HepG2 (cell line): ENCODE measurements around the gene TNFRSF11A. TPM values are rescaled to one million over a fixed set of nuclear protein-coding genes. Genes with fewer than 3 reads are reported as not detected.

Experiments
- AHR ChIP-seq: IDR thresholded peaks from 2 replicates; pipeline ENCODE4 v1.6.1; 2018; ENCODE audit warnings: missing genetic modification reagents, missing compliant biosample characterization
- ARID2 ChIP-seq: sonication (generic); formaldehyde crosslinking; IDR thresholded peaks from 2 replicates; pipeline ENCODE4 v1.8.1; 2022; ENCODE audit warnings: mild to moderate bottlenecking, missing genetic modification reagents, borderline replicate concordance
- CBX1 ChIP-seq: IDR thresholded peaks from one replicate; pipeline ENCODE4 v1.6.1; 2016; ENCODE audit warnings: antibody characterized with exemption, low read depth
- DNMT3B ChIP-seq: conservative IDR thresholded peaks from 2 replicates; pipeline ENCODE4 v1.6.1; 2016; ENCODE audit warnings: missing biosample characterization, control low read depth
- EP300 ChIP-seq, 3 experiments: sonication (generic) in 1 of 3; formaldehyde crosslinking in 1 of 3; IDR thresholded peaks; 2 replicates each; pipeline versions ENCODE4 v1.5.1 to v1.6.1; 2011 to 2020; ENCODE audit warnings: low read depth in 2 of 3, low read length in 2 of 3, borderline replicate concordance in 1 of 3, improper control_type of control experiment in 1 of 3, mild to moderate bottlenecking in 1 of 3, missing genetic modification reagents in 1 of 3, moderate library complexity in 1 of 3
- FOXJ3 ChIP-seq: sonication (generic); formaldehyde crosslinking; IDR thresholded peaks from 2 replicates; pipeline ENCODE4 v1.4.0; 2020; ENCODE audit warnings: missing genetic modification reagents, mild to moderate bottlenecking, borderline replicate concordance
- GABPA ChIP-seq, 2 experiments: IDR thresholded peaks; 2 replicates each; pipeline ENCODE4 v1.6.1; 2011 to 2016; ENCODE audit warnings: low read depth in 2 of 2, low read length in 1 of 2, missing biosample characterization in 1 of 2, missing genetic modification characterization in 1 of 2
- HOMEZ ChIP-seq: IDR thresholded peaks from 2 replicates; pipeline ENCODE4 v1.6.1; 2016; ENCODE audit warnings: low read depth
- KMT2B ChIP-seq: IDR thresholded peaks from 2 replicates; pipeline ENCODE4 v1.6.1; 2016; ENCODE audit warnings: missing genetic modification reagents, missing compliant biosample characterization
- MAFK ChIP-seq, 2 experiments: IDR thresholded peaks in 1 of 2; conservative IDR thresholded peaks in 1 of 2; 2 replicates each; pipeline ENCODE4 v1.6.1; 2011; ENCODE audit warnings: improper control_type of control experiment in 2 of 2, low read length in 2 of 2
- NONO ChIP-seq, 2 experiments: fragments of 450-650 bp in 1 of 2; sonication (generic) in 1 of 2; formaldehyde crosslinking in 1 of 2; IDR thresholded peaks in 1 of 2; conservative IDR thresholded peaks in 1 of 2; 2 replicates each; pipeline versions ENCODE4 v1.6.1 to v1.8.0; 2017 to 2022; ENCODE audit warnings: mild to moderate bottlenecking in 1 of 2, missing genetic modification reagents in 1 of 2, moderate library complexity in 1 of 2
- PHF20 ChIP-seq: sonication (generic); formaldehyde crosslinking; IDR thresholded peaks from 2 replicates; pipeline ENCODE4 v1.5.0; 2020; ENCODE audit warnings: mild to moderate bottlenecking, missing genetic modification reagents
- SIN3A ChIP-seq: IDR thresholded peaks from 2 replicates; pipeline ENCODE4 v1.6.1; 2011; ENCODE audit warnings: low read depth, mild to moderate bottlenecking, control low read depth, low read length, borderline replicate concordance
- SMC3 ChIP-seq: IDR thresholded peaks from 2 replicates; pipeline ENCODE4 v1.6.1; 2011; ENCODE audit warnings: low read length, improper control_type of control experiment
- SOX5 ChIP-seq: IDR thresholded peaks from 2 replicates; pipeline ENCODE4 v1.6.1; 2016; ENCODE audit warnings: borderline replicate concordance
- SRF ChIP-seq: IDR thresholded peaks from 2 replicates; pipeline ENCODE4 v1.6.1; 2011; ENCODE audit warnings: mild to moderate bottlenecking, low read depth, low read length, moderate library complexity
- TFE3 ChIP-seq: IDR thresholded peaks from 2 replicates; pipeline ENCODE4 v1.6.1; 2016
- ZFP91 ChIP-seq: sonication (generic); formaldehyde crosslinking; IDR thresholded peaks from 2 replicates; pipeline ENCODE4 v1.9.0; 2022; ENCODE audit warnings: missing genetic modification reagents, mild to moderate bottlenecking, borderline replicate concordance
- ZMYM2 ChIP-seq: sonication (generic); formaldehyde crosslinking; IDR thresholded peaks from 2 replicates; pipeline ENCODE4 v1.8.0; 2022; ENCODE audit warnings: mild to moderate bottlenecking, missing genetic modification reagents
- ZMYM4 ChIP-seq: sonication (generic); formaldehyde crosslinking; IDR thresholded peaks from 2 replicates; pipeline ENCODE4 v1.8.1; 2023; ENCODE audit warnings: mild to moderate bottlenecking, missing genetic modification reagents
- ZNF607 ChIP-seq: sonication (generic); formaldehyde crosslinking; IDR thresholded peaks from 2 replicates; pipeline ENCODE4 v1.5.1; 2020; ENCODE audit warnings: missing genetic modification reagents, mild to moderate bottlenecking, borderline replicate concordance
- polyA plus RNA-seq, 8 experiments: library from polyadenylated mRNA; depleted of rRNA in 3 of 8; stranded (reverse) in 7 of 8; unstranded in 1 of 8; fragments of >200 nt; fragmentation: Illumina TruSeq in 4 of 8; extraction: Trizol in 4 of 8; gene quantifications; 2 replicates each; pipeline versions ENCODE4 v1.2.1 to v1.2.3, GENCODE V29; 2011 to 2016; ENCODE audit warnings: low read depth in 4 of 8, missing spikeins in 1 of 8, mixed read lengths in 1 of 8; ENCODE audit not compliant: insufficient read depth in 1 of 8
- total RNA-seq, 5 experiments: library from RNA; depleted of rRNA; stranded (reverse); fragments of >200 nt; fragmentation: Illumina TruSeq; extraction: Trizol; gene quantifications; 2 replicates each; pipeline ENCODE4 v1.2.3, GENCODE V29; 2016; ENCODE audit warnings: low read depth in 1 of 5

The TNFRSF11A gene
- total and polyA plus RNA-seq, 2 of the 13 experiments (the other 11 are each of a cell fraction or from before 2014, with no cell fraction given), result 4.6 to 6.4 TPM

GRCh38 chr18:62399781-62400308, 74.7 kb downstream of the TNFRSF11A start (continued):
- 0 out of 2 replicates have a peak, but pooled peaks have one; percentile 11 for TF ChIP-seq FOXJ3 (CRISPR knock-in tag)
- TF ChIP-seq GABPA (IDR thresholded peaks at IDR 0.05; ENCODE audit: low read depth, low read length), result no peak
- TF ChIP-seq GABPA (CRISPR knock-in tag; IDR thresholded peaks at IDR 0.05; ENCODE audit: low read depth), result peak; percentile 56
- no peak for TF ChIP-seq PHF20 (CRISPR knock-in tag)
- TF ChIP-seq ARID2 (CRISPR knock-in tag), result no peak
- peak; percentile 74 for TF ChIP-seq SMC3
- no peak for TF ChIP-seq ZNF607
- TF ChIP-seq ZMYM2 (CRISPR knock-in tag), result no peak
- peak; percentile 56; the same call in 1 of the 2 replicates for TF ChIP-seq SOX5 (CRISPR knock-in tag)
- peak in 1 of 2 experiments; percentile 52; a peak in 1 of 4 replicates for TF ChIP-seq EP300 (IDR thresholded peaks at IDR 0.05; ENCODE audit: low read depth in 2 of 2, low read length in 2 of 2)
- no peak for TF ChIP-seq EP300 (CRISPR knock-in tag; IDR thresholded peaks at IDR 0.05; ENCODE audit: borderline replicate concordance)
- TF ChIP-seq ZFP91, result no peak
- no peak for TF ChIP-seq KMT2B
- TF ChIP-seq NONO (IDR thresholded peaks at IDR 0.05), result no peak
- no peak for TF ChIP-seq NONO (CRISPR knock-in tag; conservative IDR thresholded peaks at IDR 0.05)
- no peak for TF ChIP-seq SRF
- no peak for TF ChIP-seq AHR (CRISPR knock-in tag)
- TF ChIP-seq MAFK (conservative IDR thresholded peaks at IDR 0.05 in 1 of 2, IDR thresholded peaks at IDR 0.05 in 1 of 2; ENCODE audit: low read length in 2 of 2), result peak; percentile 14 to 36; a peak in 1 of 4 replicates
- peak; percentile 23; the same call in 1 of the 2 replicates for TF ChIP-seq ZMYM4 (CRISPR knock-in tag)
- peak; percentile 25; the same call in 1 of the 2 replicates for TF ChIP-seq HOMEZ (CRISPR knock-in tag)
- TF ChIP-seq DNMT3B (CRISPR knock-in tag), result no peak
- 0 out of 2 replicates have a peak, but pooled peaks have one; percentile 51 for TF ChIP-seq SIN3A
- peak; percentile 70 for TF ChIP-seq TFE3 (CRISPR knock-in tag)
- no peak for TF ChIP-seq CBX1
